CD14-positive monocyte (primary cell): ENCODE data around the gene THRSP. TPM values are rescaled to one million over a fixed set of nuclear protein-coding genes. Genes with fewer than 3 reads are reported as not detected.
A peak's percentile ranks its signal among the peaks of the same experiment; 100 is the strongest.

ENCODE experiments used
- DNase-seq, 3 donors: peaks; one replicate each; pipeline ENCODE4 v3.0.0-alpha.2; 2011 to 2022
- H2AFZ ChIP-seq: 2 replicates; pipeline ENCODE4 v1.6.0; 2012; ENCODE audit warnings: mild to moderate bottlenecking, low read depth, low read length, inconsistent platforms; ENCODE audit not compliant: insufficient read depth, poor library complexity, severe bottlenecking
- H3K27ac ChIP-seq, 2 donors: 1 replicate in 1 of 2; 2 replicates in 1 of 2; pipeline ENCODE4 v1.5.1; 2012 to 2013; ENCODE audit warnings: low read length in 2 of 2, control low read depth in 1 of 2, inconsistent platforms in 1 of 2, low read depth in 1 of 2, mild to moderate bottlenecking in 1 of 2
- H3K27me3 ChIP-seq, 2 donors: one replicate each; pipeline versions ENCODE4 v1.6.0 to v1.6.1; 2011 to 2013; ENCODE audit warnings: low read length in 2 of 2; ENCODE audit not compliant: control insufficient read depth in 2 of 2, insufficient read depth in 2 of 2
- H3K36me3 ChIP-seq, 2 donors: replicated peaks in 1 of 2; 1 replicate in 1 of 2; 2 replicates in 1 of 2; pipeline versions ENCODE4 v1.5.1 to v1.6.1; 2012 to 2013; ENCODE audit warnings: low read length in 2 of 2, control low read depth in 1 of 2, inconsistent platforms in 1 of 2, mild to moderate bottlenecking in 1 of 2; ENCODE audit not compliant: insufficient read depth in 2 of 2, control insufficient read depth in 1 of 2
- H3K4me1 ChIP-seq, 2 donors: 1 replicate in 1 of 2; 2 replicates in 1 of 2; pipeline versions ENCODE4 v1.5.1 to v1.6.1; 2012 to 2013; ENCODE audit warnings: low read length in 2 of 2, control low read depth in 1 of 2, inconsistent platforms in 1 of 2, mild to moderate bottlenecking in 1 of 2, moderate library complexity in 1 of 2; ENCODE audit not compliant: insufficient read depth in 2 of 2, control insufficient read depth in 1 of 2
- H3K4me2 ChIP-seq: replicated peaks from 2 replicates; pipeline ENCODE3; 2012; ENCODE audit warnings: low read length, moderate library complexity, mild to moderate bottlenecking; ENCODE audit not compliant: poor library complexity, severe bottlenecking; ENCODE audit errors: extremely low read depth
- H3K4me3 ChIP-seq, 3 experiments: fragments of 200-600 bp in 1 of 3; sonication (generic) in 1 of 3; replicated peaks in 1 of 3; 1 replicate in 2 of 3; 2 replicates in 1 of 3; pipeline ENCODE4 v1.5.1; 2011 to 2013; ENCODE audit warnings: low read length in 3 of 3, mild to moderate bottlenecking in 3 of 3, control low read depth in 2 of 3, low read depth in 2 of 3, inconsistent platforms in 1 of 3, moderate library complexity in 1 of 3
- H3K79me2 ChIP-seq: 2 replicates; pipeline ENCODE4 v1.6.0; 2012; ENCODE audit warnings: mild to moderate bottlenecking, control low read depth, inconsistent platforms, low read length, moderate library complexity; ENCODE audit not compliant: insufficient read depth
- H3K9ac ChIP-seq: 2 replicates; pipeline ENCODE4 v1.6.0; 2017; ENCODE audit warnings: low read length, mild to moderate bottlenecking; ENCODE audit not compliant: insufficient read depth, poor library complexity, severe bottlenecking
- H3K9me3 ChIP-seq, 2 donors: replicated peaks in 1 of 2; 1 replicate in 1 of 2; 2 replicates in 1 of 2; pipeline versions ENCODE4 v1.5.1 to v1.6.1; 2012 to 2013; ENCODE audit warnings: low read length in 2 of 2, control low read depth in 1 of 2; ENCODE audit not compliant: control insufficient read depth in 1 of 2, insufficient read depth in 1 of 2
- H4K20me1 ChIP-seq: 2 replicates; pipeline ENCODE4 v1.6.0; 2012; ENCODE audit warnings: mild to moderate bottlenecking, low read length, control low read depth, moderate library complexity; ENCODE audit not compliant: insufficient read depth
- H3K27ac Mint-ChIP-seq, 7 donors: one replicate each; pipeline ENCODE4 v1.8.0; 2020; ENCODE audit warnings: mild to moderate bottlenecking in 7 of 7, mixed read lengths in 7 of 7, moderate library complexity in 6 of 7, inconsistent platforms in 2 of 7
- H3K27me3 Mint-ChIP-seq, 3 donors: one replicate each; pipeline ENCODE4 v1.8.0; 2021 to 2022; ENCODE audit warnings: low read depth in 3 of 3, mild to moderate bottlenecking in 3 of 3, mixed read lengths in 3 of 3, moderate library complexity in 3 of 3, inconsistent platforms in 1 of 3
- H3K36me3 Mint-ChIP-seq, 2 donors: one replicate each; pipeline ENCODE4 v1.8.0; 2020; ENCODE audit warnings: mixed read lengths in 2 of 2, inconsistent platforms in 1 of 2, mild to moderate bottlenecking in 1 of 2
- H3K4me1 Mint-ChIP-seq: one replicate; pipeline ENCODE4 v1.8.0; 2020; ENCODE audit warnings: mild to moderate bottlenecking, mixed read lengths
- H3K4me3 Mint-ChIP-seq, 2 donors: one replicate each; pipeline ENCODE4 v1.8.0; 2020; ENCODE audit warnings: mild to moderate bottlenecking in 2 of 2, mixed read lengths in 2 of 2, moderate library complexity in 1 of 2
- H3K9me3 Mint-ChIP-seq, 7 donors: one replicate each; pipeline ENCODE4 v1.8.0; 2020 to 2022; ENCODE audit warnings: mixed read lengths in 7 of 7, mild to moderate bottlenecking in 6 of 7, moderate library complexity in 6 of 7, inconsistent platforms in 2 of 7
- WGBS: methylation state at CpG from one replicate; pipeline ENCODE4 v1.1.5; 2013; ENCODE audit warnings: missing lambda C conversion rate; ENCODE audit not compliant: insufficient coverage; 5-methylcytosine and 5-hydroxymethylcytosine counted together
- intact Hi-C, 2 donors: fragments of 100-400 bp; cut with micrococcal nuclease; formaldehyde crosslinking; loops; one replicate each; pipeline versions ENCODE4 v1.15.0 to v1.15.1; 2023
- polyA plus RNA-seq, 3 donors: library from polyadenylated mRNA; depleted of rRNA in 1 of 3; unstranded in 2 of 3; stranded (reverse) in 1 of 3; fragments of 300-500 nt in 2 of 3; fragments of >200 nt in 1 of 3; fragmentation: Illumina TruSeq in 2 of 3; gene quantifications; 1 replicate in 2 of 3; 2 replicates in 1 of 3; pipeline ENCODE4 v1.2.3, GENCODE V29; 2012 to 2021
- TF ChIP-seq, protein P1 (sequence below): fragments of 200-600 bp; IDR thresholded peaks from one replicate; pipeline ENCODE4 v1.8.0; 2022; ENCODE audit warnings: antibody characterized with exemption, mild to moderate bottlenecking

THRSP gene
- polyA plus RNA-seq, 3 donors = not detected

GRCh38 chr11:78020246-78020645 lies 43.4 kb upstream of the THRSP start:
- H3K36me3 ChIP-seq = no peaks in the 10 kb centered on the region
- Mint-ChIP-seq H3K4me1 (peaks cover 9% of the 10 kb centered on the region), H3K27me3 (peaks cover 13 to 28% (median 23%) of the 10 kb centered on the region in 3 donors), H3K9me3 (no peaks in the 10 kb centered on the region), H3K4me3 (no peak overlapping the region), H3K36me3 (no peaks in the 10 kb centered on the region), H3K27ac (no peak overlapping the region)
- no CpG with 5 or more reads among the region's 3 CpGs for WGBS
- H3K4me3 ChIP-seq = no peak overlapping the region
- H3K27ac ChIP-seq = no peak overlapping the region
- TF ChIP-seq, protein P1, sequence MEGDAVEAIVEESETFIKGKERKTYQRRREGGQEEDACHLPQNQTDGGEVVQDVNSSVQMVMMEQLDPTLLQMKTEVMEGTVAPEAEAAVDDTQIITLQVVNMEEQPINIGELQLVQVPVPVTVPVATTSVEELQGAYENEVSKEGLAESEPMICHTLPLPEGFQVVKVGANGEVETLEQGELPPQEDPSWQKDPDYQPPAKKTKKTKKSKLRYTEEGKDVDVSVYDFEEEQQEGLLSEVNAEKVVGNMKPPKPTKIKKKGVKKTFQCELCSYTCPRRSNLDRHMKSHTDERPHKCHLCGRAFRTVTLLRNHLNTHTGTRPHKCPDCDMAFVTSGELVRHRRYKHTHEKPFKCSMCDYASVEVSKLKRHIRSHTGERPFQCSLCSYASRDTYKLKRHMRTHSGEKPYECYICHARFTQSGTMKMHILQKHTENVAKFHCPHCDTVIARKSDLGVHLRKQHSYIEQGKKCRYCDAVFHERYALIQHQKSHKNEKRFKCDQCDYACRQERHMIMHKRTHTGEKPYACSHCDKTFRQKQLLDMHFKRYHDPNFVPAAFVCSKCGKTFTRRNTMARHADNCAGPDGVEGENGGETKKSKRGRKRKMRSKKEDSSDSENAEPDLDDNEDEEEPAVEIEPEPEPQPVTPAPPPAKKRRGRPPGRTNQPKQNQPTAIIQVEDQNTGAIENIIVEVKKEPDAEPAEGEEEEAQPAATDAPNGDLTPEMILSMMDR = no peak
- no peak overlapping the region for H2AFZ ChIP-seq
- H3K9me3 ChIP-seq = no peaks in the 10 kb centered on the region
- H3K79me2 ChIP-seq = no peaks in the 10 kb centered on the region
- H3K4me1 ChIP-seq = peaks cover 4 to 6% of the 10 kb centered on the region in 2 donors
- H3K9ac ChIP-seq = no peak overlapping the region
- H4K20me1 ChIP-seq = no peaks in the 10 kb centered on the region
- intact Hi-C loops = no loop called here
- DNase-seq = no peak
- peaks cover 2 to 15% of the 10 kb centered on the region in 2 donors for H3K27me3 ChIP-seq
- no peak overlapping the region for H3K4me2 ChIP-seq

DNA sequence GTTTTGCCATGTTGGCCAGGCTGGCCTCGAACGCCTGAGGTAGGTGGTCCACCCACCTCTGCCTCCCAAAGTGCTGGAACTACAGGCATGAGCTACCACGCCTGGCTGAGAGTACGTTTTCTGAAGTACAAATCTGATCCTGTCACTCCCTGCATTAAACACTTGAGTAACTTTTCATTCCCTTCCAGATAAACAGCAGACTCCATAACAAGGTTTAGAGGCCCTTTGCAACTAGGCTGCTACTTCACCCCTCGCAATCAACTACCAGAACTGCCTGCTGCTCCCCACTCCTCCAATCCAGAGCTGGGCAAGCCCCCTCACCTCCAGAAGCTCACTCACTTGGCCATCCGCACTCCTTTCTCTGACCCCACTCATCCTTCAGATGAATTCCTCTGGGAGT lies 42.0 kb upstream of the THRSP start:
- intact Hi-C loops = no loop called here
- Histone ChIP-seq H3K36me3 (no peaks in the 10 kb centered on the region), H3K4me3 (no peak overlapping the region), H3K4me2 (no peak overlapping the region), H3K9me3 (no peaks in the 10 kb centered on the region), H3K9ac (no peak overlapping the region), H4K20me1 (no peaks in the 10 kb centered on the region), H3K27me3 (peaks cover 2 to 15% of the 10 kb centered on the region in 2 donors), H2AFZ (no peak overlapping the region), H3K79me2 (no peaks in the 10 kb centered on the region), H3K4me1 (peaks cover 4 to 6% of the 10 kb centered on the region in 2 donors), H3K27ac (no peak overlapping the region)
- TF ChIP-seq, protein P1 = no peak
- H3K9me3 Mint-ChIP-seq = peaks cover 0 to 2% (median 0%) of the 10 kb centered on the region in 7 donors
- no peaks in the 10 kb centered on the region for H3K36me3 Mint-ChIP-seq
- no peak for DNase-seq
- H3K27me3 Mint-ChIP-seq = peaks cover 11 to 28% (median 23%) of the 10 kb centered on the region in 3 donors
- H3K4me3 Mint-ChIP-seq = no peak overlapping the region
- peaks cover 9% of the 10 kb centered on the region for H3K4me1 Mint-ChIP-seq
- peak overlapping the region in 1 of 7 donors; percentile 50 for H3K27ac Mint-ChIP-seq
- WGBS = 88% methylated on average over 6 of the region's 6 CpGs
